BJ (cell line): ENCODE results near the gene RETREG1. TPM values are rescaled to one million over a fixed set of nuclear protein-coding genes. Genes with fewer than 3 reads are reported as not detected.

ENCODE experiments used
- CTCF ChIA-PET: fragments of 350-600 bp; formaldehyde crosslinking; extraction: SDS; loops from one replicate; lab custom pipeline; 2021; ENCODE audit warnings: antibody characterized with exemption, inconsistent platforms; lab: Yijun Ruan, JAX
- POLR2A ChIA-PET: fragments of 300-600 bp; sonication (Branson Sonifier 250); formaldehyde crosslinking; extraction: SDS; loops from one replicate; lab custom pipeline; 2021; ENCODE audit warnings: antibody characterized with exemption; lab: Charles Lee
- DNase-seq: peaks from one replicate; pipeline ENCODE4 v3.0.0-alpha.2; 2011; ENCODE audit warnings: low read depth
- H3K27me3 ChIP-seq: 2 replicates; pipeline ENCODE4 v1.6.0; 2011; ENCODE audit warnings: low read length; ENCODE audit not compliant: control insufficient read depth, insufficient read depth
- H3K36me3 ChIP-seq: 2 replicates; pipeline ENCODE4 v1.5.1; 2011; ENCODE audit warnings: low read length; ENCODE audit not compliant: control insufficient read depth, insufficient read depth
- H3K4me3 ChIP-seq: 2 replicates; pipeline ENCODE4 v1.5.1; 2011; ENCODE audit warnings: low read depth, mild to moderate bottlenecking, control low read depth, low read length
- polyA plus RNA-seq: library from polyadenylated mRNA; depleted of rRNA; stranded (reverse); fragments of >200 nt; gene quantifications from 2 replicates; pipeline ENCODE4 v1.2.3, GENCODE V29; 2011
- TF ChIP-seq, protein P1 (sequence below): IDR thresholded peaks from 2 replicates; pipeline ENCODE4 v1.5.1; 2011; ENCODE audit warnings: low read depth, mild to moderate bottlenecking, control low read depth, inconsistent platforms, low read length, moderate library complexity; ENCODE audit not compliant: insufficient read depth

Gene RETREG1
- polyA plus RNA-seq, 1 experiment: 0.04 TPM

DNA sequence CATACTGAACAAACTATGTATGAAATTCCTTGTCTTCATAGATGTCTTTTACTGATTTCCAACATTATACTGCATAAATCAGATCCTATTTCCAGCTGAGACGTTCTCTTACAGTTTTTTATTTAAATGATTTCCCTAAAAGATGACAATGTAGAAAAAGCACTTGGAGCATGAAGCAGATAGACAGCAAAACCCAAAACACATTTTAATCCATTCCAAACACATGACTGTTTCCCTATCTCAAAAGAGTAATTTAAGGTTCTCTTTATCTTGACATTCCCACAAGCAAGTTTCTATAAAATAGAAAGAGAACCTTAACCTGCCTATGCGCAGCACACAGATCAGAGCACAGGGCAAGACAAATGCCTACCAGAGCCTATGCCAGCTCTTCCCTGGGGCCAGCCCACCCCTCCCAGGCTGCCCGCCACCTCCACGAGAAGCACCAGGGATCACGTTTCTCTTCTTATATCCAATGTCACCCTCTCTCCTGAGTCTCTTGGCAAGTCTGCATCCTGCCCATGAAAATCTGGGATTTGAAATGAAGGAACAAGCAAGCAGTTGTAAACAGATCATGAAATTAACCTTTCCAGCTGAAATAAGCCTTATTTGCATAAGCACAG is 52.4 kb downstream of the RETREG1 start:
- no peaks in the 10 kb centered on the region for H3K27me3 ChIP-seq
- POLR2A ChIA-PET: no interaction called here
- H3K4me3 ChIP-seq: no peak overlapping the region
- TF ChIP-seq, protein P1, sequence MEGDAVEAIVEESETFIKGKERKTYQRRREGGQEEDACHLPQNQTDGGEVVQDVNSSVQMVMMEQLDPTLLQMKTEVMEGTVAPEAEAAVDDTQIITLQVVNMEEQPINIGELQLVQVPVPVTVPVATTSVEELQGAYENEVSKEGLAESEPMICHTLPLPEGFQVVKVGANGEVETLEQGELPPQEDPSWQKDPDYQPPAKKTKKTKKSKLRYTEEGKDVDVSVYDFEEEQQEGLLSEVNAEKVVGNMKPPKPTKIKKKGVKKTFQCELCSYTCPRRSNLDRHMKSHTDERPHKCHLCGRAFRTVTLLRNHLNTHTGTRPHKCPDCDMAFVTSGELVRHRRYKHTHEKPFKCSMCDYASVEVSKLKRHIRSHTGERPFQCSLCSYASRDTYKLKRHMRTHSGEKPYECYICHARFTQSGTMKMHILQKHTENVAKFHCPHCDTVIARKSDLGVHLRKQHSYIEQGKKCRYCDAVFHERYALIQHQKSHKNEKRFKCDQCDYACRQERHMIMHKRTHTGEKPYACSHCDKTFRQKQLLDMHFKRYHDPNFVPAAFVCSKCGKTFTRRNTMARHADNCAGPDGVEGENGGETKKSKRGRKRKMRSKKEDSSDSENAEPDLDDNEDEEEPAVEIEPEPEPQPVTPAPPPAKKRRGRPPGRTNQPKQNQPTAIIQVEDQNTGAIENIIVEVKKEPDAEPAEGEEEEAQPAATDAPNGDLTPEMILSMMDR: no peak
- CTCF ChIA-PET: interaction anchor here (1.6 to 3.6 kb wide), 2 partner anchors 21 to 625 kb away, joined by 3 to 14 read pairs; no protein-coding TSS in a partner anchor
- no peaks in the 10 kb centered on the region for H3K36me3 ChIP-seq
- DNase-seq: no peak

DNA sequence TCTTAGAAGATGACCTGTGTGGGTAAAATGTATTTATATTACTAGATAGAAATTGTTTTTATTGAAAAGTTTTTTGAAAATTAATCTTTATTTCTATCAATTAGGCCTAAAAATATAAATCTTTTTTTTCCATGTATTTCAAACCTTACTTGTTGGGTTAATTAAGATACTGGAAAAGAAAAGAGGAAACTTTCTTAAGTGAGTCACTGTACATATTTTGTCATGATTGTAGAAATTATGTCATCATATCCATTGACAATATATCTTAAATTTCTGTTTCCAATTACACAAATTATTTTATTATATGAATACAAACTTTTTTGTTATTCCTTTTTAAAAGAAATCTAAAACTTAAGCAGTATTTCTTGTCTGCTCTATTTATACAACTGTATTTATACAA is 53.1 kb downstream of the RETREG1 start:
- H3K36me3 ChIP-seq: no peaks in the 10 kb centered on the region
- TF ChIP-seq, protein P1: no peak
- ChIA-PET CTCF (interaction anchor here (3.6 kb wide), 1 partner anchor 12 kb away, joined by 28 read pairs; no protein-coding TSS in a partner anchor), POLR2A (no interaction called here)
- DNase-seq: no peak
- H3K4me3 ChIP-seq: no peak overlapping the region
- H3K27me3 ChIP-seq: 0 out of 2 replicates have a peak, but pooled peaks cover 2% of the 10 kb centered on the region

DNA sequence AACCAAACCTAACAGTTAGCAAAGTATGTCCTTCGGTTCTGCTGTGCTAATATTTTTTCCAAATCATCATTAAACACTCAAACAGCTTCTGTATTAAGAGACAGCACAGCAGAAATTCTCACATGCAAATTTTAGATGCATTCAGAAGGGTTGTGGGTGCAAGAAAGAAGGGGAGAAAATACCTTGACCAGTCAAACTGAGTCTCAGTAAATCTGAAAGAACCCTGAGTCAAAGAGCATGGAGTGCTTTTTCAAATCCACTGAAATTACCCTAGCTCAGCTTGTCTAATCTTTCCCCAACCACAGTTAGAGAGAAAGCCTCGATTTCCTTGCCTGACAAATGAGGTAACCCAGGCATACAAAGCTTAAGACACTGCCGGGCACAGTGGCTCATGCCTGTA is 55.1 kb downstream of the RETREG1 start:
- no peak overlapping the region for H3K4me3 ChIP-seq
- ChIA-PET CTCF (interaction anchor here (0.9 to 3.6 kb wide), 2 partner anchors 10 to 24 kb away, joined by 3 to 28 read pairs; no protein-coding TSS in a partner anchor), POLR2A (no interaction called here)

DNA sequence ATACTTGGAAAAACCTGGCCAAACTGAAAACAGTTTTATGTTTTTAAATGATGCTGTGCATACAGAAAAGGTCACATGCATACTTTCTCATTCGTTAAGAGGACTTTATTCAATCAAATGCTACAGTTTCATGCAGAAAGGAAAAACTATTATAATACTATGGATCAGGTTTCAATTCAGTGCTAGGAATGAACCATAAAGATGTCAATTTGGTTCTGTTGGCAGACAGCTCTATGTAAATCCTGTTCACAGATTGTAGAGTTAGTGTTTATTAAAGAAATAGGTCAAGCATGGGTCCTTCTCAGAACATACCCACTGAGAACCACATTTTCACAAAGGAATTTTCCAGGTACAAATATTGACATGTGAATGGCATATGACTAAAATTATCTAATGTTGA is 57.1 kb downstream of the RETREG1 start:
- POLR2A ChIA-PET: no interaction called here
- TF ChIP-seq, protein P1: no peak
- H3K4me3 ChIP-seq: no peak overlapping the region
- H3K36me3 ChIP-seq: no peaks in the 10 kb centered on the region
- 0 out of 2 replicates have a peak, but pooled peaks cover 2% of the 10 kb centered on the region for H3K27me3 ChIP-seq
- no peak for DNase-seq
- CTCF ChIA-PET: interaction anchor here (1.0 to 1.6 kb wide), 3 partner anchors 9 to 70 kb away, joined by 3 to 4 read pairs (median 3); no protein-coding TSS in a partner anchor

More for the DNA sequence above, 55.1 kb downstream of the RETREG1 start:
- TF ChIP-seq, protein P1: no peak
- no peak for DNase-seq
- no peaks in the 10 kb centered on the region for H3K36me3 ChIP-seq
- 0 out of 2 replicates have a peak, but pooled peaks cover 2% of the 10 kb centered on the region for H3K27me3 ChIP-seq

DNA sequence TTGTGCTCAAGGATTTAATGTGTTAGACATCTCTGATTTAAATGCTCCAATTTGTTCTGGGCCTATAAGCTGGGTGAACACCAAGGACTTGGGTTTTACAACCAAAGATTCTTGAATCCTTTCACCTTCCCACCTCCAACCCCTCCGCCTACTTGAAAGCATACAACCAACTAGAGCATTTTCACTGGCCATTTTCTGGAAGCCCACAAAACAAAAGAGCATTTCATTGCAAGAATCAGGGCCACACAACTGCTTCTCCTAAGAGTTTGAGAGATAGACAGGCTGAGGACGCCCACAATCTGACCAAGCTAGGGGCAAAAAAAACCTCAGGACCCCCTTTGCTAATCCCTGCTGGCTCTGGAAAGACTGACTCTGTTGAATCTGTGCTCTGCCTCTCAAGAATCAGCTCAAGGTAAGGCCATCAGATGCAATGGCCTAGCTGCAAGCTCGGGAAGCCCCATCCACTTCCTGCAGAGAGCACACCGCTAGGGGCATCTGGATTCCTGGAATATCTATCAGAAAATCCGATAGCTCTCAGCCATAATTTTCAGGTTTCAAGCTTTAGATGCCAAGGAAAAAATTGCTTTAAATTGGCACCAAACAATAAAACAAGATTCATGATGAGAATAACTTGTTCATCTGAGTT is 57.7 kb downstream of the RETREG1 start:
- POLR2A ChIA-PET: no interaction called here
- TF ChIP-seq, protein P1: no peak
- Histone ChIP-seq H3K36me3 (no peaks in the 10 kb centered on the region), H3K27me3 (0 out of 2 replicates have a peak, but pooled peaks cover 2% of the 10 kb centered on the region), H3K4me3 (no peak overlapping the region)
- DNase-seq: no peak
- CTCF ChIA-PET: interaction anchor here (1.0 kb wide), 1 partner anchor 8 kb away, joined by 3 read pairs; no protein-coding TSS in a partner anchor
